GM23338 (cell line): ENCODE data around the gene SETD4. TPM values are rescaled to one million over a fixed set of nuclear protein-coding genes. Genes with fewer than 3 reads are reported as not detected.

ENCODE experiments used
- ATAC-seq: fragments of 200-7000 bp; cut with Tn5 transposase; 3 replicates; pipeline ENCODE4 v1.9.1; 2020
- DNase-seq: peaks from one replicate; pipeline ENCODE4 v3.0.0-alpha.2; 2015; ENCODE audit warnings: low spot score
- H2AFZ ChIP-seq: fragments of 200-600 bp; sonication (generic); 2 replicates; pipeline ENCODE4 v1.8.0; 2016; ENCODE audit warnings: antibody characterized with exemption, mild to moderate bottlenecking, moderate library complexity
- H3F3A ChIP-seq: fragments of 200-600 bp; sonication (generic); replicated peaks from 2 replicates; pipeline ENCODE4 v1.8.0; 2017; ENCODE audit warnings: antibody characterized with exemption, mixed run types, low read depth
- H3K27ac ChIP-seq: fragments of 200-600 bp; sonication (generic); 2 replicates; pipeline ENCODE4 v1.6.1; 2016; ENCODE audit warnings: low read depth
- H3K27me3 ChIP-seq: fragments of 200-600 bp; sonication (generic); 2 replicates; pipeline ENCODE4 v1.8.0; 2016; ENCODE audit warnings: mild to moderate bottlenecking, mixed run types, moderate library complexity; ENCODE audit not compliant: insufficient read depth
- H3K36me3 ChIP-seq: fragments of 200-600 bp; sonication (generic); 2 replicates; pipeline ENCODE4 v1.8.0; 2016; ENCODE audit warnings: mild to moderate bottlenecking; ENCODE audit not compliant: insufficient read depth
- H3K4me1 ChIP-seq: fragments of 200-600 bp; sonication (generic); 2 replicates; pipeline ENCODE4 v1.8.0; 2016; ENCODE audit warnings: mild to moderate bottlenecking, moderate library complexity; ENCODE audit not compliant: insufficient read depth
- H3K4me2 ChIP-seq: fragments of 200-600 bp; sonication (generic); 2 replicates; pipeline ENCODE4 v1.7.1; 2017; ENCODE audit warnings: mixed run types
- H3K4me3 ChIP-seq: fragments of 200-600 bp; sonication (generic); 2 replicates; pipeline ENCODE4 v1.6.1; 2016; ENCODE audit warnings: mixed run types
- H3K79me2 ChIP-seq: fragments of 200-600 bp; sonication (generic); replicated peaks from 2 replicates; pipeline ENCODE4 v1.8.0; 2017; ENCODE audit warnings: mild to moderate bottlenecking; ENCODE audit not compliant: insufficient read depth
- H3K9me2 ChIP-seq: fragments of 200-600 bp; sonication (generic); 2 replicates; pipeline ENCODE4 v1.8.0; 2017; ENCODE audit not compliant: insufficient read depth
- H4K20me1 ChIP-seq: fragments of 200-600 bp; sonication (generic); replicated peaks from 2 replicates; pipeline ENCODE4 v1.8.0; 2017; ENCODE audit warnings: mild to moderate bottlenecking; ENCODE audit not compliant: insufficient read depth
- H3K27ac Mint-ChIP-seq: 2 replicates; pipeline ENCODE4 v1.8.0; 2020; ENCODE audit warnings: inconsistent platforms, mild to moderate bottlenecking, moderate library complexity, mixed read lengths
- H3K27me3 Mint-ChIP-seq: 3 replicates; pipeline ENCODE4 v1.8.0; 2022; ENCODE audit warnings: low read depth, mild to moderate bottlenecking, moderate library complexity, mixed read lengths, inconsistent platforms; ENCODE audit not compliant: insufficient read depth, poor library complexity
- H3K36me3 Mint-ChIP-seq: 3 replicates; pipeline ENCODE4 v1.8.0; 2021; ENCODE audit warnings: low read depth, mild to moderate bottlenecking, inconsistent platforms, moderate library complexity, mixed read lengths
- H3K4me1 Mint-ChIP-seq: 3 replicates; pipeline ENCODE4 v1.8.0; 2020; ENCODE audit warnings: mild to moderate bottlenecking, inconsistent platforms, mixed read lengths
- H3K4me3 Mint-ChIP-seq: 3 replicates; pipeline ENCODE4 v1.8.0; 2021; ENCODE audit warnings: moderate library complexity, mild to moderate bottlenecking, inconsistent platforms, mixed read lengths
- H3K9me3 Mint-ChIP-seq: 3 replicates; pipeline ENCODE4 v1.8.0; 2020; ENCODE audit warnings: moderate library complexity, mild to moderate bottlenecking, inconsistent platforms, mixed read lengths
- CREB1 ChIP-seq: fragments of 250-450 bp; sonication (Bioruptor Pico); IDR thresholded peaks from 2 replicates; pipeline ENCODE4 v1.5.0; 2020; ENCODE audit warnings: low read depth, mild to moderate bottlenecking, moderate library complexity
- CTCF ChIP-seq, 2 experiments: fragments of 200-600 bp in 1 of 2; sonication (generic) in 1 of 2; conservative IDR thresholded peaks; 2 replicates each; pipeline versions ENCODE4 v1.5.1 to v1.6.1; 2016 to 2017; ENCODE audit warnings: antibody characterized with exemption in 2 of 2, low read depth in 2 of 2, mild to moderate bottlenecking in 2 of 2, moderate library complexity in 1 of 2
- EZH2 ChIP-seq: fragments of 200-600 bp; sonication (generic); IDR thresholded peaks from one replicate; pipeline ENCODE4 v1.8.0; 2017; ENCODE audit warnings: antibody characterized with exemption, mild to moderate bottlenecking, low read depth; ENCODE audit not compliant: unreplicated experiment
- EZH2phosphoT487 ChIP-seq: fragments of 200-600 bp; sonication (generic); IDR thresholded peaks from one replicate; pipeline ENCODE4 v1.8.1; 2018; ENCODE audit warnings: antibody characterized with exemption; ENCODE audit not compliant: unreplicated experiment
- JUNB ChIP-seq: IDR thresholded peaks from one replicate; pipeline ENCODE4 v1.6.1; 2016; ENCODE audit warnings: antibody characterized with exemption; ENCODE audit not compliant: unreplicated experiment
- NANOG ChIP-seq: IDR thresholded peaks from 2 replicates; pipeline ENCODE4 v1.6.1; 2016; ENCODE audit warnings: antibody characterized with exemption, borderline replicate concordance
- POLR2AphosphoS5 ChIP-seq: IDR thresholded peaks from 2 replicates; pipeline ENCODE4 v1.6.1; 2016; ENCODE audit warnings: antibody characterized with exemption, low read depth
- REST ChIP-seq: IDR thresholded peaks from one replicate; pipeline ENCODE4 v1.6.1; 2018; ENCODE audit warnings: antibody characterized with exemption; ENCODE audit not compliant: unreplicated experiment
- STAT1 ChIP-seq: IDR thresholded peaks from one replicate; pipeline ENCODE4 v1.6.1; 2016; ENCODE audit warnings: antibody characterized with exemption; ENCODE audit not compliant: unreplicated experiment
- ZNF114 ChIP-seq: fragments of 250-450 bp; sonication (Bioruptor Pico); IDR thresholded peaks from 2 replicates; pipeline ENCODE4 v1.5.0; 2020; ENCODE audit warnings: mild to moderate bottlenecking, moderate library complexity
- ZNF331 ChIP-seq: fragments of 250-450 bp; sonication (Bioruptor Pico); IDR thresholded peaks from 2 replicates; pipeline ENCODE4 v1.5.0; 2020; ENCODE audit warnings: low read depth, mild to moderate bottlenecking, moderate library complexity
- ZNF462 ChIP-seq: fragments of 250-450 bp; sonication (Bioruptor Pico); IDR thresholded peaks from 2 replicates; pipeline ENCODE4 v1.5.0; 2020; ENCODE audit warnings: mild to moderate bottlenecking, moderate library complexity
- polyA plus RNA-seq: library from polyadenylated mRNA; unstranded; fragments of >200 nt; fragmentation: Nextera tagmentation; extraction: Ambion mirVana; gene quantifications from 2 replicates; pipeline ENCODE4 v1.2.1, GENCODE V29; 2016
- total RNA-seq: library from RNA; depleted of rRNA; stranded (reverse); fragments of >200 nt; shearing (Covaris generic); gene quantifications from 2 replicates; pipeline ENCODE4 v1.2.3, GENCODE V29; 2014
- TF ChIP-seq, protein P1 (sequence below): IDR thresholded peaks from 2 replicates; pipeline ENCODE4 v1.6.1; 2016; ENCODE audit warnings: antibody characterized with exemption

Gene SETD4
- total and polyA plus RNA-seq, 2 experiments from 2014 or later: 32.5 to 45.1 TPM

GRCh38 chr21:36100971-36101641 is 40.8 kb upstream of the SETD4 start:
- H3K4me1 ChIP-seq: peaks cover 53% of the 10 kb centered on the region
- peaks cover 14% of the 10 kb centered on the region for H3K79me2 ChIP-seq
- Mint-ChIP-seq H3K36me3 (peaks cover 37% of the 10 kb centered on the region; the same call in 2 of the 3 replicates), H3K27me3 (peaks cover 14% of the 10 kb centered on the region), H3K4me1 (peaks cover 76% of the 10 kb centered on the region), H3K4me3 (no peak overlapping the region; the same call in 2 of the 3 replicates), H3K9me3 (peaks cover 32% of the 10 kb centered on the region), H3K27ac (peak overlapping the region; percentile 97)
- H3F3A ChIP-seq: no peaks in the 10 kb centered on the region
- H3K27ac ChIP-seq: peak overlapping the region; percentile 96
- H3K27me3 ChIP-seq: no peaks in the 10 kb centered on the region
- H3K4me3 ChIP-seq: no peak overlapping the region
- TF ChIP-seq NANOG (no peak), EZH2 (no peak), JUNB (no peak), ZNF331 (no peak), POLR2AphosphoS5 (no peak), EZH2phosphoT487 (no peak), REST (no peak), STAT1 (no peak), ZNF114 (CRISPR knock-in tag) (no peak), ZNF462 (no peak), CTCF (conservative IDR thresholded peaks at IDR 0.05; ENCODE audit: low read depth in 2 of 2) (no peak), CREB1 (CRISPR knock-in tag) (no peak)
- TF ChIP-seq, protein P1, sequence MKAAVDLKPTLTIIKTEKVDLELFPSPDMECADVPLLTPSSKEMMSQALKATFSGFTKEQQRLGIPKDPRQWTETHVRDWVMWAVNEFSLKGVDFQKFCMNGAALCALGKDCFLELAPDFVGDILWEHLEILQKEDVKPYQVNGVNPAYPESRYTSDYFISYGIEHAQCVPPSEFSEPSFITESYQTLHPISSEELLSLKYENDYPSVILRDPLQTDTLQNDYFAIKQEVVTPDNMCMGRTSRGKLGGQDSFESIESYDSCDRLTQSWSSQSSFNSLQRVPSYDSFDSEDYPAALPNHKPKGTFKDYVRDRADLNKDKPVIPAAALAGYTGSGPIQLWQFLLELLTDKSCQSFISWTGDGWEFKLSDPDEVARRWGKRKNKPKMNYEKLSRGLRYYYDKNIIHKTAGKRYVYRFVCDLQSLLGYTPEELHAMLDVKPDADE: no peak
- no peak for ATAC-seq
- H3K9me2 ChIP-seq: no peaks in the 10 kb centered on the region
- no peaks in the 10 kb centered on the region for H4K20me1 ChIP-seq
- H2AFZ ChIP-seq: no peak overlapping the region
- DNase-seq: no peak
- H3K36me3 ChIP-seq: no peaks in the 10 kb centered on the region
- 0 out of 2 replicates have a peak overlapping the region, but pooled peaks have one; percentile 2 for H3K4me2 ChIP-seq
